HFFc6 (cell line): Measurements from ENCODE around the gene GIMAP6. TPM values are rescaled to one million over a fixed set of nuclear protein-coding genes. Genes with fewer than 3 reads are reported as not detected.
"Not testable (repeated sequence)": the region's sequence is repeated elsewhere in the genome, so short reads cannot be mapped to it uniquely, and the experiment has no call there.

Experiments used
- DNase-seq: peaks from one replicate; pipeline ENCODE4 v3.0.0-alpha.2; 2018
- H3K27ac Mint-ChIP-seq: 2 replicates; pipeline ENCODE4 v1.8.0; 2020; ENCODE audit warnings: mild to moderate bottlenecking, mixed read lengths
- H3K27me3 Mint-ChIP-seq: 2 replicates; pipeline ENCODE4 v1.8.0; 2021; ENCODE audit warnings: mild to moderate bottlenecking, moderate library complexity, mixed read lengths; ENCODE audit not compliant: insufficient read depth
- H3K36me3 Mint-ChIP-seq: 2 replicates; pipeline ENCODE4 v1.8.0; 2021; ENCODE audit warnings: low read depth, mixed read lengths
- H3K4me1 Mint-ChIP-seq: 2 replicates; pipeline ENCODE4 v1.8.0; 2020; ENCODE audit warnings: low read depth, mixed read lengths
- H3K4me3 Mint-ChIP-seq: 2 replicates; pipeline ENCODE4 v1.8.0; 2020; ENCODE audit warnings: mild to moderate bottlenecking, moderate library complexity, mixed read lengths
- H3K9me3 Mint-ChIP-seq: 2 replicates; pipeline ENCODE4 v1.8.0; 2020; ENCODE audit warnings: mild to moderate bottlenecking, mixed read lengths
- total RNA-seq, 6 experiments: library from RNA; stranded (reverse); fragmentation: NEBNext Ultra II Directional; extraction: Animal tissue kit (Norgen Biotek cat#: 25700); gene quantifications; 2 replicates in 1 of 6; 3 replicates in 5 of 6; pipeline ENCODE4 v1.2.3, GENCODE V29; 2021
- TF ChIP-seq, protein P1 (sequence below): fragments of 200-600 bp; sonication (generic); IDR thresholded peaks from 2 replicates; pipeline ENCODE4 v1.5.0; 2021; ENCODE audit warnings: antibody characterized with exemption, mild to moderate bottlenecking

Gene GIMAP6
- total RNA-seq, 6 experiments from 2014 or later = not detected

DNA sequence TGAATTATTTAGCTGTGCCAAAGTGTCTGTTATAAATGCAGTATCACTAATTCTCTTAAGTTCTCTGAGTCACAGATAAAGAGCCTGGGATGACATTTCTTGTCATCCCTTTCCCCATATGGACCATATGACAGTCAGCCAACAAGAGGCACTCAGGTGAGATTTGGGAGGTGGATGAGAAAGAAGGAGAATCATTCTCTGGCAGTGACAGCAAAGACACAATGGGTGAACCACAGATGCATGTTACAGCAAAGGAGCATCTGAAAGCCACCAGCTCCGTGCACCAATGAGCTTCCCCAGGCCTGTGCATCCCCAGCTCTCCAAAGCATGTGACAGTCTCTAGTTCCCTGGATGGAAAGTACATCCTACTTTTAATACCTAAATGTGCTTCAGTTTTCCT lies 10.8 kb downstream of the GIMAP6 start:
- TF ChIP-seq, protein P1, sequence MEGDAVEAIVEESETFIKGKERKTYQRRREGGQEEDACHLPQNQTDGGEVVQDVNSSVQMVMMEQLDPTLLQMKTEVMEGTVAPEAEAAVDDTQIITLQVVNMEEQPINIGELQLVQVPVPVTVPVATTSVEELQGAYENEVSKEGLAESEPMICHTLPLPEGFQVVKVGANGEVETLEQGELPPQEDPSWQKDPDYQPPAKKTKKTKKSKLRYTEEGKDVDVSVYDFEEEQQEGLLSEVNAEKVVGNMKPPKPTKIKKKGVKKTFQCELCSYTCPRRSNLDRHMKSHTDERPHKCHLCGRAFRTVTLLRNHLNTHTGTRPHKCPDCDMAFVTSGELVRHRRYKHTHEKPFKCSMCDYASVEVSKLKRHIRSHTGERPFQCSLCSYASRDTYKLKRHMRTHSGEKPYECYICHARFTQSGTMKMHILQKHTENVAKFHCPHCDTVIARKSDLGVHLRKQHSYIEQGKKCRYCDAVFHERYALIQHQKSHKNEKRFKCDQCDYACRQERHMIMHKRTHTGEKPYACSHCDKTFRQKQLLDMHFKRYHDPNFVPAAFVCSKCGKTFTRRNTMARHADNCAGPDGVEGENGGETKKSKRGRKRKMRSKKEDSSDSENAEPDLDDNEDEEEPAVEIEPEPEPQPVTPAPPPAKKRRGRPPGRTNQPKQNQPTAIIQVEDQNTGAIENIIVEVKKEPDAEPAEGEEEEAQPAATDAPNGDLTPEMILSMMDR = no peak
- H3K27me3 Mint-ChIP-seq = no peaks in the 10 kb centered on the region
- DNase-seq = no peak
- no peaks in the 10 kb centered on the region for H3K36me3 Mint-ChIP-seq
- H3K9me3 Mint-ChIP-seq = peaks cover 40% of the 10 kb centered on the region
- no peaks in the 10 kb centered on the region for H3K4me1 Mint-ChIP-seq
- no peak overlapping the region for H3K4me3 Mint-ChIP-seq
- no peak overlapping the region for H3K27ac Mint-ChIP-seq

DNA sequence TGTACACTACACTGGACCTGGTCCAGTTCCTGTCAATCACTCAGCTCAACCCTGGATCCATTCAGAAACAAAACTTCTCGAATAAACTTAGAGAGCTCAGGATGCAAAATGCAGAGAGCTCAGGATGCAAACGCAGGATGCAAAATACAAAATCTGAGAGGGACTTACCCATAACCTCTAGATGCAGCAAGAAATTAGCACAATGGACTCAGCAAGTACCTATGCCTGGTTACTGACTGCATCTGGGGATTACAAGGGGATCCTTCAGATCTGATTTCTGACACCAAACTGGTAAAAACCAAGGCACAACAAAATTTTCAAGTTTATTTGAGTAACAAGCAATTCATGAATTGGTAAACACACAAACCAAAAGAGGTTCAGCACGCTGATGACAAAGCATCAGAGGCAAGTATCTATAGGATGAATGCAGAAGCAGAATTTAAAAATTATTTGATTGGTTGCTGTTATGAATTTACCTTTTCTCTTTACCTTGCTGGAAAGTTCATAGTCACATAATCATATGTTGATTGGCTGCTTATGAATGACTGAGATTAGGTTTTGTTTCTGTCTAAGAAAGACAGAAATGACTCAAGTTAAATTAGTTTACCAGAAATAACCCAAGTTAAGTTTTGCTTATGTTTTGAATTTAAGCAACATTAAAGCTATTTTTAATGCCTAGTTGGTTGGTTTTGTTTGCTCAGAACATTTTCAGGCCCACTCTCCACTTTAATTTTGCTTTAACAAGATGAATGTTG lies 11.4 kb downstream of the GIMAP6 start:
- Mint-ChIP-seq H3K27ac (no peak overlapping the region), H3K4me1 (no peaks in the 10 kb centered on the region), H3K36me3 (no peaks in the 10 kb centered on the region), H3K4me3 (no peak overlapping the region), H3K9me3 (peaks cover 40% of the 10 kb centered on the region), H3K27me3 (no peaks in the 10 kb centered on the region)
- no peak for DNase-seq
- TF ChIP-seq, protein P1 = no peak

DNA sequence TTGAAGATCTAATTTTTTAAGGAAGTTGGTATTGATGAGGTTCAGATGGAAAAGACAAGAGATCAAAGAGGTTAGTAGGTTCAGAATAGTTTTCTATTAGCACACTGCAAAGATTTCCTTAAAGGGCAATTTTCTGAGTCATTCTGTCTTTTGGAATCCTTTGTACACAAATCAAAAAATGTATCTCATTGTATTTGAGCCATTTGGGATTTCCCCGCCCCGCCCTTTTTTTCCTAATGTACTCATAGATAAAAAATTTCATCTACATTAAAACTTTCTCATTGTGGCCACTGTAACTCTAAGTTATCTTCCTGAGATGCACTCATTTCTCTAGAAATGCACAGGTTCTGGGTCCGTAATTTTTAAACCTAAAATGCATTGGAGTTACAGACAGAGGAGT lies 12.1 kb downstream of the GIMAP6 start:
- H3K27me3 Mint-ChIP-seq = no peaks in the 10 kb centered on the region
- H3K9me3 Mint-ChIP-seq = peaks cover 38% of the 10 kb centered on the region
- no peak overlapping the region for H3K4me3 Mint-ChIP-seq
- H3K4me1 Mint-ChIP-seq = no peaks in the 10 kb centered on the region
- H3K36me3 Mint-ChIP-seq = no peaks in the 10 kb centered on the region
- no peak overlapping the region for H3K27ac Mint-ChIP-seq
- TF ChIP-seq, protein P1 = no peak
- DNase-seq = no peak

DNA sequence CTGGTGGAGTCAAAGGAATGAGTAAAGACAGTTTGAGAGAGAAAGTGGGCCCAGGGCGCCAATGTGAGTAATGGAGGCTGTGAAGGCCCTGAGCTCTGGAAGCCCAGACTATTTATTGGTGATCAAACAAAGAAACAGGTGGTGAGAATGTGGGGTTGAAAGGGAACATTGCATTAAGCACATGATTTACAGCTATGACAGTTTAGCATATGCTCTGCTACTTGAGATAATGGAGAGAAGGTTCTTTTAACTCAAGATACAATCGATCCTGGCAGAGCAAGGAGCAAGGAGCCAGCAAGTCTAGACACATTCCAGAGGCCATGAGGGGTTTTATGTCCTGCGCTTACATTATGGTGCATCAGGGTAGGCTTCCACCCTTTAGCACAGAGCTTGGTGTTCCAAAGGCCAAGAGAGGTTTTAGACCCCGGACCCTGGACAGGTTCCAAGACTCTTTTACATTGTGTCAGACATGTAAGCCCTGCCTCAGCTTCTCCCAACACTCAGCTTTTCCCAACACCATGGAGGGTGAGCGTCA lies 16.9 kb downstream of the GIMAP6 start:
- H3K9me3 Mint-ChIP-seq = peaks cover 45% of the 10 kb centered on the region
- not testable (repeated sequence) for H3K27ac Mint-ChIP-seq, H3K4me3 Mint-ChIP-seq, H3K36me3 Mint-ChIP-seq, H3K27me3 Mint-ChIP-seq, DNase-seq, H3K4me1 Mint-ChIP-seq

DNA sequence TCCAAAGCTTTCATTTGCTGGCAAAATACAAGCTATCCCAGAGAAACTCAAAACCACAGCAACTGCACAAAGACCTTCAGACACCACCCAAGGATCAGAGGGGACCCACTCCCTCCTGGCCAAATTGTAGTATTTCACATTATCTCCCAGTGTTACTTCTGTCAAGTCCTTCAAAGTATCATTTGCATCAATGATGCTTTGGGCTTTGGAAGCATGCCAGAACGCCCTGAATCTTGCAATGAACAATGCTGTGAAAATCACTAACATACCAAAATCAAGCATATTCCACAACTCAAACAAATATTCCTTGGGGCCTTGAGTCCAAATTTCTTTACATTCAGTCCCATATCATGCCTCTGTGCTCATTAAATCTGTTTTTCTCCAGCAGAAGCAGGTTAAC lies 17.8 kb downstream of the GIMAP6 start:
- H3K4me1 Mint-ChIP-seq = not testable (repeated sequence)
- H3K9me3 Mint-ChIP-seq = peaks cover 44% of the 10 kb centered on the region

DNA sequence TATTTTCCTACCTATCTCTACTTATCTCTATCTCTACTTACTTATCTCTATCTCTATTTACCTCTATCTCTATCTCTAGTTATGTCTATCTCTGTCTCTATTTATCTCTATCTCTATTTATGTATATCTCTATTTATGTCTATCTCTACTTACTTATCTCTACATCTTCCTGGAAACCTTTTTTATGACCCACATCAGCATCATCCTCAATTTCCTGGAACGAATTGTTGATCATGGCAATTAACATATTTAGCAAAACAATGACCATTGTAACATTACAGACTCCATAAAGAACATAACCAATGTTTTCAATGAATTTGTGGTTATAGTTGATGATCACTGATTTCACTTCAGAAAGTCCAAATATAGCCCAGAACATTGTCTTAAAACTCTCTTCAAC lies 18.3 kb downstream of the GIMAP6 start:
- peaks cover 44% of the 10 kb centered on the region for H3K9me3 Mint-ChIP-seq
- H3K27me3 Mint-ChIP-seq = no peaks in the 10 kb centered on the region
- TF ChIP-seq, protein P1 = no peak

More for the DNA sequence above, 17.8 kb downstream of the GIMAP6 start:
- not testable (repeated sequence) for H3K27ac Mint-ChIP-seq, H3K4me3 Mint-ChIP-seq, H3K27me3 Mint-ChIP-seq, DNase-seq, H3K36me3 Mint-ChIP-seq

More for the DNA sequence above, 18.3 kb downstream of the GIMAP6 start:
- H3K27ac Mint-ChIP-seq = no peak overlapping the region
- H3K4me1 Mint-ChIP-seq = no peaks in the 10 kb centered on the region
- H3K36me3 Mint-ChIP-seq = no peaks in the 10 kb centered on the region
- no peak for DNase-seq
- H3K4me3 Mint-ChIP-seq = no peak overlapping the region
